GM21390 (cell line): ENCODE data around the gene GPR17.

Source experiments
- ATAC-seq: cut with Tn5 transposase; IDR thresholded peaks from one replicate; pipeline ENCODE4 v1.9.1; 2021; ENCODE audit not compliant: unreplicated experiment

GPR17 gene, protein sequence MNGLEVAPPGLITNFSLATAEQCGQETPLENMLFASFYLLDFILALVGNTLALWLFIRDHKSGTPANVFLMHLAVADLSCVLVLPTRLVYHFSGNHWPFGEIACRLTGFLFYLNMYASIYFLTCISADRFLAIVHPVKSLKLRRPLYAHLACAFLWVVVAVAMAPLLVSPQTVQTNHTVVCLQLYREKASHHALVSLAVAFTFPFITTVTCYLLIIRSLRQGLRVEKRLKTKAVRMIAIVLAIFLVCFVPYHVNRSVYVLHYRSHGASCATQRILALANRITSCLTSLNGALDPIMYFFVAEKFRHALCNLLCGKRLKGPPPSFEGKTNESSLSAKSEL

GRCh38 chr2:127645395-127646291 is at the start of gene GPR17:
TSS of gene GPR17 (plus strand) at chr2:127646153. CDS start at chr2:127650736, 4,583 bp downstream.
- ATAC-seq: no peak

DNA sequence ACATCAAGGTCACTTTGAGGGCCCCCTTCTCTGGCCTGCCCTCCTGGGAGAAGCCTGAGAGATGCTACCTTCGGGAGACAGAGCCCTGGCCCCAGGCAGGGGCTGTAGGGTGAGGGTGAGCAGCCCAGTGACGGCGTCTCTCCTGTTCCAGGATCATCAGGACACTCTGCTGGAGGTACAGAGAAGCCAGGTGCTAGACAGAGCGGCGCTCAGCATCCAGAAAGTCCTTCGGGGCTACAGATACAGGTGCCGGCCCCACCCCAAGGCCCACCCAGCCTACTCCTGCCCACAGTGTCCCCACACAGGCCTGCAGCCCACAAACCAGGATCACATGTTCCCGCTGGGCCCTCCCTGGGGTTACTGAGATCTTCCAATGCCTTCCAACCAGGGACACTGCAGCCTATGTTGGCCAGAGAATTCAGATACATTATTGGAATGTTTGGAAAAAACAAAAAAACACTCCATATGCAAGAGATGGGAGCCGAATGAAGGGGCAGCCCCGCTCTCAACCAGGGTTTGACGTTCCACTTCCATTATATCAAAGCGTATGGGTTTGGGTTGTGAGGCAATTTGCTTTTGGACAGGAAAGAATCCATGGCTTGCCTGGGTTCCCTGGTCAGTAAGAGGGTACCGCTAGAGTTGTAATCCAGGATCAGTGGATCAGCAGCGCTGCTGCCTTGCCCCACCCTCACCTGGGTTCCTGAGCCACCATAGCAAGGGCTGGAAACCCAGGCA is 49.5 kb upstream of the GPR17 start:
- no peak for ATAC-seq

DNA sequence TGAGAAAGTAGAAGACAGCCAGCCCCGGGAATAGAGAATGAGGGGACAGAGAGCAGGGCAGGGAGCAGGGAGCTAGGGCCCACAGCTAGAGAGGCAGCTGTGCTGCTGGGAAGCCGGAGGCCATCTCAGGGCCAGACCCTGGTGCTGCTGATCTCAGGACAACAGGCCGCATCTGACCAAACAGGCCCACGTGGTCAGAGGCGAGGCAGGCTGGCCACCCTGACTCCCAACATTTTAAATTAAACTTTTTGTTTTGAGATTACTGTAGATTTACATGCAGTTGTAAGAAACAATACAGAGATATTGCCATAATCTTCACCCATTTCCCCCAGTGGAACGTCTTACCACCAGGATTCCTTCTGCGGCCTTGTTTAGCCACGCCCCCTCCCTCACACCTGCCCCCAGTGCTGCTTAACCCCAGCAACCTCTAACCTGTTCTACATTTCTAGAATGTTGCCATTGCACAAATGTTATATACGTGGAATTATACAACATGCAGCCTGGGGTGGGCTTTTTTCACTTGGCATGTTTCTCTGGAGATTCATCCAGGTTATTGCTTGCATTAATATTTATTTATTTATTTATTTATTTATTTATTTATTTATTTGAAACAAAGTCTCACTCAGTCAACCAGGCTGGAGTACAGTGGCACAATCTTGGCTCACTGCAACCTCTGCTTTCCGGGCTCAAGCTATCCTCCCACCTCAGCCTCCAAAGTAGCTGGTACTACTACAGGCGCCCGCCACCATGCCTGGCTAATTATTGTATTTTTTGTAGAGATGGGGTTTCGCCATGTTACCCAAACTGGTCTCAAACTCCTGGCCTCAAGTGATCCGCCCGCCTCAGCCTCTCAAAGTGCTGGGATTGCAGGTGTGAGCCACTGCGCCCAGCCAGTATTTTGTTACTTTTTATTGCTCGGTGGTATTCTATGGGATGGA is 48.6 kb upstream of the GPR17 start:
- ATAC-seq: no peak

DNA sequence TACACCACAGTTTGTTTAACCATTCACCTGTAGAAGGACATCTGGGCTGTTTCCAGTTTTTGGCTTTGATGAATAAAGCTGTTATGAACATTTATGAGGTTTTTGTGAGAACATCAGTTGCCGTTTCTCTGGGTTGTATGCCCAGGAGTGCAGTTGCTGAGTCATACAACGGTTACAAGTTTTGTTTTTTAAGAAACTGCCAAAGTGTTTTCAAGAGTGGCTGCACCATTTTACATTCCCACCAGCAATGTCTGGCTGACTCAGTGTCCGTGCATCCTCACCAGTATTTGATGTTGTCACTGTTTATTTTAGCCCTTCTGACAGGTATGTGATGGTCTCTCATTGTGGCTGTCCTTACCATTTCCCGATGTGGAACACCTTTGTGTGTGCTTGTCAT is 48.0 kb upstream of the GPR17 start:
- no peak for ATAC-seq

- ATAC-seq: no peak
Measured at GRCh38 chr2:127598711-127599110, 47.2 kb upstream of the GPR17 start.

DNA sequence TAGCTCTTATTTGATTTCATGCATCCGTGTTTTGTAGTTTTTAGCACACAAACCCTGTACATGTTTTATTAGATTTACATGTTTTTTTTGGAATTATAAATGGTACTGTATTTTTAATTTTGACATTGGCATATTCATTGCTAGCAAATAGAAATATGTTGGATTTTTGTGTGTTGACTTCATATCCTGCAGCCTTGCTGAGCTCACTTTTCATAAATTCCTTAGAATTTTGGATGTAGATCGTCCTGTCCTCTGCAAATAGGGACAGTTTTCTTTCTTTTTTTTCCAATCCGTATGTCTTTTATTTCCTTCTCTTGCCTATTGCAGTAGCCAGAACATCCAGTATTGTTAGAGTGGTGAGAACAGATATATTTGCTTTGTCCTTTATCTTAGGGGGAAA is 46.7 kb upstream of the GPR17 start:
- no peak for ATAC-seq

GRCh38 chr2:127604986-127605385 is 41.0 kb upstream of the GPR17 start:
- no peak for ATAC-seq

DNA sequence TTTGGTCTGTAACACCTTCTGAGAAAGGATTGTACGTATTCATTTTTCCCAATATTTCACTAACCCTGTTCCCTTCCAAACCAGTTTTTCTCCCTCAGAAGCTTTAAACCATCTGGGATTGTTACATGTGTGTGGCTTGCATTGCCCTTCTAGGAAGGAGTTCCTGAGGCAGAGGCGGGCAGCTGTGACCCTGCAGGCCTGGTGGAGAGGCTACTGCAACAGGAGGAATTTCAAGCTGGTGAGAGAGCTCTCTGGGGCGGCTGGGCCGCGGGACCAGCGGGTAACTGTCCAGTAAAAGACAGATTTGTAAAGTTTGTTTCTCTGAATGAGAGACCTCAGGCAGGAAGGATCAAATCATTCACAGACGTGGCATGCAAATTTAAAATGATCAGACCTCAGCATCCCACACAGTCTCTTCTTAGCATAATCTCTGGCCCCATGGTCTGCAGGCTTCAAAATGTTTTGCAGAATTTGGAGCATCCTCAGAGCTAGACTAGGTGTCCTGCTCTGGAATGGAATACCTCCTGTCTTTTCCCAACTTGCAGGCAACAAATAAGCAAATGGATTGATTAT is 40.2 kb upstream of the GPR17 start:
- no peak for ATAC-seq

DNA sequence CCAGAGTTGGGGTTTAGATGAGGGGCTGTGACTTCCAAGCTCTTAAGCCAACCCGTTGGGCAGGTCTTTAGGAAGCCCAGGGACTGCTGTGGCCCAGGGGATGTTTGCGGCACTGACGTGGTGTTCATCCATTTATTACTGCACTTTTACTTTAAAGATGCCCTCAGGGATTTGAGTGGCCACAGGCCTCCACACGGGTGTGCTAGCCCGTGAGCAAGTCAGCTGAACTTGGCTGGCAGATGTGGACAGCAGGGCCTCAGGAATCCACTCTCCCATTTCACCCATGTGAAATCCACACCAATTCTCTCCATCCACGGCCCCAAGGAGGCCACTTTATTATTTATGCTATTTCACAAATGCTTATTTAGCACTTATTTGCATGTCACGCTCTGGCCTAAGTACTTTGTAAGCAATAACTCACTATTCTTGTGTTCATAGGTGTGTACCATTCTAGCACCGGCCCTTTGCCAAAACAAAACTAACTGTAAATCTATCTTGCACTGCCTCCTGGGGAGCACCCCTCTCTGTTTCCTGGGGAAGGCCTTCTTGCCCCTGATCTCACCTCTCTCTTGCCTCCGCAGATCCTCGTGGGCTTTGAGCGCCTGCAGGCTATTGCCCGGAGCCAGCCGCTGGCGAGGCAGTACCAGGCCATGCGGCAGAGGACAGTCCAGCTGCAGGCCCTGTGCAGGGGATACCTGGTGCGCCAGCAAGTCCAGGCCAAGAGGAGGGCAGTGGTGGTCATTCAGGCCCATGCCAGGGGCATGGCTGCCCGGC is 39.1 kb upstream of the GPR17 start:
- no peak for ATAC-seq

DNA sequence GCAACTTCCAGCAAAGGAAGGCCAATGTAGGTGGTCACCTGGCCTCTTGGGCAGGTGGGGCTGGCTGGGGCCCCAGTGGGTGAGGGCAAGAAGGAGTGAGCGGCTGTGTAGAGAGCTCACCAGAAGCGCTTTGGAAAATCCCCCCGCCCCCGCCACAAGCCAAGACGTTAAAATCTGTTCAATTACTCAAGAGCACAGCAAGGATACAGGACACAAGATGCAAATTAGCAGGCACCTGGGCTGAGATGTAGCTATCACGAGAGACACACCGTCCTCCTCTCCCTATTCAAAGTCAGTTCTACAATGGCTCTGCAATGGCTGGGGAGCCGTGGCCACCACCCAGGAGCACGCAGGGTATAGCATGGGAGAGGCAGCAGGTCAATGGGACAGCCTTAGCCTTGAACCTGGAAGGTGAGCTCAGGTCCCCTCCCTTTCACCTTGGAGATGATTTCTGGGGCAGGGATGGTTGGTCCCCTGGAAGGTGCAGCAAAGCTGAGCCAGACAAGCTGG is 38.5 kb upstream of the GPR17 start:
- no peak for ATAC-seq

DNA sequence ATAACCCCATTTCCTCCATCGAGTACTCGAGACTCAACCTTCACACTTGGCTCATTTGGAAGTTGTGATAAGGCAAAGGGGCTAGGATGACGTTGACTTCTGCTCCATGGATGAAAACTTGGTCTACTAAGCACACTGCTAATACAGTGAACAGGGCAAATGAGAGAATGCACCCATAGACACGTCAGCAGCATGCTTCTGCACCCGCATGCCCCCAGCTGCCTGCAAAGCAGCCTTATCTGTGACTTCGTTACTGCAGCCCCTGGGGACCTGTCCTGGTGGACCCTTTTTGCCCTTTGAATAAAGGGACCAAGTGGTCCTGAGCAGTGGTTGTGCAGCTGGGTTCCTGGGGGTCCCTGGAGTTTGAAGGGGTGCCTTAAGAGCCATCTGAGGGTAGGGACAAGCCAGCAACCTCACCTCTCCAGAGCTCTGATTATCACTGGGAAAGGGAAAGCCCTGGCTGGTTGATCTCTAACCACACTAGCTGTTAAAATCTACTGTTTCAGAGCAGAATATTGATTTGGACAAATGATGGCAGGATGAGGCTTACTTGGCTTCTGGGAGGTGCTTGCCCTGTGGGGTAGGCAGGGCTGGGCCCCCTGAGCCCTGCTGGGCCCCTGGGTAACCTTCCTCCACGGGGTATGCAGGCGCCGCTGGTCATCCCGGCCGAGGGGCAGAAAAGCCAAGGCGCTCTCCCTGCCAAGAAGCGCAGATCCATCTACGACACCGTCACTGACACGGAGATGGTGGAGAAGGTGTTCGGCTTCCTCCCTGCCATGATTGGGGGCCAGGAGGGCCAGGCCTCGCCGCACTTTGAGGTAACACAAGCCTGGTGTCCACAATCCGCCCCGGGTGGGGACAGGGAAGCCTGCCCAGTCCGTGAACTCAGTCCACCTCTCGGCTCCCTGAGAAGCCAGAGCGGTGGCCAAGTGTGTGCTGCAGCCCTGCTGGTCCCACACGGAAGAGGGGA is 37.6 kb upstream of the GPR17 start:
- ATAC-seq: no peak

- no peak for ATAC-seq
Measured at GRCh38 chr2:127609031-127609751, 36.8 kb upstream of the GPR17 start.

DNA sequence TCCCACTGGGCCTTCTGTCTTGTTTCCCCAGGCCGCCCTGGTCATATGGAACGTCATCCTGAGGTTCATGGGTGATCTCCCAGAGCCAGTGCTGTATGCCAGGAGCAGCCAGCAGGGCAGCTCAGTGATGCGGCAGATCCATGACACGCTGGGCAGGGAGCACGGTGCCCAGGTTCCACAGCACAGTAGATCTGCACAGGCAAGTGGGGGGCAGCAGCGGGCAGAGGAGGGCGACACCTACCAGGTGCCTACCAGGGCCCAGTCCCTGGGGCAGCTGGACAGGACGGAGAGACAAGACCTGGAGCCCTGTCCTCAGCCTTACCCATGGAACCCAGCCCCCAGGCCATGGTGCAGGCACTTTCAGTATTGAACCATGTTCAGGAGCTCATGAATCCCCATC is 36.1 kb upstream of the GPR17 start:
- ATAC-seq: no peak

DNA sequence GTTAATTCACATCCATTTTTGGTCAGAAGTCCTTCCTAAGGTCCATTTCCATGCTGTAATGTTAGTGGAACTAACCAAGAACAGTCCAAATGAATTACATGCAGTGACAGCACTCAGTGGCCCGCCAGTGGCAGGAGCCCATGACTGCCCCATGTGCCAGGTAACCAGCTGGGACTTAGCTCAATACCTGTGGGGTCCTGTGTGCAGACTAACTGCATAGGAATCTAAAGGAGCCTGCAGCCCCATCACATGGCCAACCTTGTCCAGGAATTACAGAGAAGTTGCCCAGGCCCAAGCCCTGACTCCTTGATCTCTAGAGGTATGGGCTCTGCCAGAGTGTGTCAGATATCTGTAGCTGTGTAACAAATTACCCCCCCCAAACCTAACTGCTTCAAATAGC is 35.4 kb upstream of the GPR17 start:
- ATAC-seq: no peak

GRCh38 chr2:127611076-127611925 is 34.7 kb upstream of the GPR17 start:
- ATAC-seq: no peak

- ATAC-seq: no peak
Measured at GRCh38 chr2:127612111-127612822, 33.7 kb upstream of the GPR17 start.
